IPS DF 6.9 (cell line): Measurements from ENCODE around the gene CWC27.

Experiments used
- DNase-seq: peaks from one replicate; pipeline ENCODE4 v3.0.0-alpha.2; 2013; ENCODE audit warnings: low read depth, low spot score
- H3K27ac ChIP-seq: one replicate; pipeline ENCODE4 v1.5.1; 2013; ENCODE audit warnings: low read length, control low read depth
- H3K27me3 ChIP-seq: 2 replicates; pipeline ENCODE4 v1.6.1; 2013; ENCODE audit warnings: mild to moderate bottlenecking, low read length; ENCODE audit not compliant: control insufficient read depth, insufficient read depth
- H3K36me3 ChIP-seq: 2 replicates; pipeline ENCODE4 v1.6.1; 2013; ENCODE audit warnings: low read length; ENCODE audit not compliant: control insufficient read depth, insufficient read depth
- H3K4me1 ChIP-seq: 2 replicates; pipeline ENCODE4 v1.6.1; 2013; ENCODE audit warnings: low read length; ENCODE audit not compliant: control insufficient read depth, insufficient read depth
- H3K4me3 ChIP-seq: 2 replicates; pipeline ENCODE4 v1.5.1; 2013; ENCODE audit warnings: mild to moderate bottlenecking, low read length
- H3K9me3 ChIP-seq: 2 replicates; pipeline ENCODE4 v1.6.1; 2013; ENCODE audit warnings: low read length, inconsistent platforms; ENCODE audit not compliant: control insufficient read depth, insufficient read depth
- WGBS: extraction: QIAGEN DNeasy Blood & Tissue Kit; methylation state at CpG from one replicate; pipeline ENCODE4 v1.1.7; 2013; ENCODE audit warnings: mixed read lengths, missing lambda C conversion rate; ENCODE audit not compliant: insufficient read length, insufficient coverage; 5-methylcytosine and 5-hydroxymethylcytosine counted together

The CWC27 gene

DNA sequence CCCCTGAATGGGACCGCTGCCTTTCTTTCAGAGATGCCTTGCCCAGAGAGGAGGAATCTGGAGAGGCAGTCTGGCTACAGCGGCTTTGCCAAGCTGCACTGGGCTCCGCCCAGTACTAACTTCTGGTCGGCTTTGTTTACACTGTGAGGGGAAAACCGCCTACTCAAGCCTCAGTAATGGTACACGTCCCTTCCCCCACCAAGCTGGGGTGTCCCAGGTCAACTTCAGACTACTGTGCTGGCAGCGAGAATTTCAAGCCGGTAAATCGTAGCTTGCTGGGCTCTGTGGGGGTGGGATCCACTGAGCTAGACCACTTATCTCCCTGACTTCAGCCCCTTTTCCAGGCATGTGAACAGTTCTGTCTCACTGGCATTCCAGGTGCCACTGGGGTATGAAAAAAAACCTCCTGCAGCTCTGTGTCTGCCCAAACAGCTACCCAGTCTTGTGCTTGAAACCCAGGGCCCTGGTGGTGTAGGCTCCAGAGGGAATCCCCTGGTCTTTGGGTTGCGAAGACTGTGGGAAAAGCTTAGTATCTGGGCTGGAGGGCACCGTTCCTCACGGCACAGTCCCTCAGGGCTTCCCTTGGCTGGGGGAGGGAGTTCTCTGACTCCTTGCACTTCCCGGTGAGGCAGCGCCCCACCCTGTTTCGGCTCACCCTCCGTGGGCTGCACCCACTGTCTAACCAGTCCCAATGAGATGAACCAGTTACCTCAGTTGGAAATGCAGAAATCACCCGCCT, 171.2 kb downstream of the CWC27 start:
- no peak overlapping the region for H3K4me3 ChIP-seq
- H3K27me3 ChIP-seq = no peaks in the 10 kb centered on the region
- no peaks in the 10 kb centered on the region for H3K36me3 ChIP-seq
- no peak for DNase-seq
- H3K27ac ChIP-seq = no peak overlapping the region
- H3K9me3 ChIP-seq = no peaks in the 10 kb centered on the region
- no CpG with 5 or more reads among the region's 17 CpGs for WGBS
- 0 out of 2 replicates have a peak, but pooled peaks cover 1% of the 10 kb centered on the region for H3K4me1 ChIP-seq

DNA sequence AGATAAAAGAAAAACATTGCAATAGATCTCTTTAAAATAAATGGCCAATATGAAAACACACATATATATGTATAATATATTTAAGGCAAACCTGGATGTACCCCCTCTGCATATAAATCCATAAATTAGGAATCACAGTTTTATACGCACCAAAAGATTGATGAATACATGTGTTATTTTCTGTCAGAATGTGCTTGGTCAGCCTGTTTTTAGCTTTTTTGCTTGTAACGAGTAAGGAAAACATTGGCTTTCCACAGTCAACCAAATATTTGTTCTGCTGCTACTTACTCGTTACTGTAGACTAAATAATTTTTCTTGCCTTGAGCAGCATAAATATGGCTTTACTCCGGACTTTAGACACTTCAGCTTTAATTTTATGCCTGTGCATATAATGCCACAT, 173.7 kb downstream of the CWC27 start:
- Histone ChIP-seq H3K9me3 (no peaks in the 10 kb centered on the region), H3K4me3 (no peak overlapping the region), H3K27ac (no peak overlapping the region), H3K36me3 (no peaks in the 10 kb centered on the region), H3K4me1 (0 out of 2 replicates have a peak, but pooled peaks cover 1% of the 10 kb centered on the region), H3K27me3 (no peaks in the 10 kb centered on the region)
- no peak for DNase-seq
- WGBS = no CpG with 5 or more reads among the region's 4 CpGs

DNA sequence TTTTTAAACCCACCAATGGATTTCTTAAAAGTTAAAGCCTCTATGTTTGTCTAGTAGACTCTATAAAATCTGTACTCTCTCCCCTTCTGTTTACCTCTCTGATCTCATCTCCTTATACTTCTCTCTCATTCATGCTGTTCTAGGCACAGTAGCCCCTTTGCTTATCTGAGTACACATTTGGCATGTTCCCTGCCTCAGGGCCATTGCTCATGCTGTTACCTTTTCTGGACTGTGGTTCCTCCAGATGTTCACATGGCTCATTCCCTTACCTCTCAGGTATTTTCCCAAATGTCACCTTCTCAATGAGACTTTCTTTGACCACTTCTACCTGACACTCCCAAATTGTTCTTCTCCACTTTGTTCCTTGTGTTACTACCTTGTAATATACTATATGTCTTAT, 176.1 kb downstream of the CWC27 start:
- Histone ChIP-seq H3K9me3 (no peaks in the 10 kb centered on the region), H3K4me1 (no peaks in the 10 kb centered on the region), H3K4me3 (no peak overlapping the region), H3K27me3 (no peaks in the 10 kb centered on the region), H3K36me3 (no peaks in the 10 kb centered on the region), H3K27ac (no peak overlapping the region)
- no peak for DNase-seq

DNA sequence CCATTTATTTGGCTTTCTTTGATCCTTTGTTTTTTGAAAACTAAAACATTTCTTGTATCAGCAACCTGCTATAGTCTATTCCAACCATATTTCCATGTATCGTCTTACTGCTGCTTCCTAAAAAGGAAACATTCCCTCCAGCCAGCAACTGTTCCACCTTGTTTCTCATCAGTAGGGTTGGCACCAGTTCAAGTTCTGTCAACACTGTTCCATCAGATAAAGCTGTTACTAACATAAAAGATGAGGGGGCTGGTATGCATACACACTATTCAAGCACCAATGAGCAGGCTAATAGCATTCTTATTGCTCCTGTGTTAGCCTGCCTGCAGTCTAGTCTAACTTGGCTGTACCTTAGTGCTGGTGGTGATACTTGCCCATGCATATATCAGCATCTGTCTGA, 178.3 kb downstream of the CWC27 start:
- H3K36me3 ChIP-seq = no peaks in the 10 kb centered on the region
- WGBS = no CpG with 5 or more reads among the region's 1 CpG
- DNase-seq = no peak

DNA sequence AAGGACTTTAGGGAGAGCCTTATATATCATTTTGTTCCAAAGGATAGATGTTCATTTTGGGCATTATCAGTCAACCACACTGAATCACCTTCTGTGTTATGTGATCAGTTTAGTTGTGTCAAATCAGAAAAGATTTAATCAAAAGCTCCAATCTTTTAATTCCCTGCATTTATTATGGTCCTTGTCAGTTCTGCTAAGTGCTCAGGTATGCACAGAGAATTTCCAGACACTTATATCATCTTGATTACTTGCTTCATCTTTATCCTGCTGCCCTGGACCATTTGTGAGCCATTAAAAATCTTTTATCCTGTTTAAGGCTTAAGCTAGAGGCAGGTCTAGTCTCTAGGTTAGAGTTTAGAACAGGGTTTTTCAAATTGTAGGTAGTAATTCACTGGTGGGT, 179.1 kb downstream of the CWC27 start:
- no peaks in the 10 kb centered on the region for H3K9me3 ChIP-seq
- H3K4me1 ChIP-seq = no peaks in the 10 kb centered on the region
- no peaks in the 10 kb centered on the region for H3K36me3 ChIP-seq
- no peak overlapping the region for H3K4me3 ChIP-seq
- H3K27me3 ChIP-seq = no peaks in the 10 kb centered on the region
- no peak overlapping the region for H3K27ac ChIP-seq
- no peak for DNase-seq

More for the DNA sequence above, 178.3 kb downstream of the CWC27 start:
- Histone ChIP-seq H3K27ac (no peak overlapping the region), H3K27me3 (no peaks in the 10 kb centered on the region), H3K4me3 (no peak overlapping the region), H3K4me1 (no peaks in the 10 kb centered on the region), H3K9me3 (no peaks in the 10 kb centered on the region)

DNA sequence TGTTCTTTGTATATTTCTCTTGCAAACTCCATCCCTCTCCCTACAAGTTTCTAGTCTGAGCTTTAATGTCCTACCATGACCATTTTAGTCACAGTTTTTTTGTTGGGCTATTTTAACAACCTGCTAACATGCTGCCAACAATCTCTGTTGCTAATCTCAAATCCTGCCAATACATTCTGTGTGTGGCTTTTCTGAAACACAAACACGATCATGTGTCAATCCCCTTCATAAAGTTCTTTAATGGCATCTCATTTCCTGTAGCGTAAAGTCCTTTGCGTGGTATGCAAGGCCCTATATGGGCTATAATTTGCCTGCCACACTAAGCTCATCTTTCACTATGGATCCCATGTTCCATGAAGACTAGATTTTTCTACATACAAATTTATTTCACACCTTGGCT, 180.6 kb downstream of the CWC27 start:
- Histone ChIP-seq H3K9me3 (no peaks in the 10 kb centered on the region), H3K27me3 (no peaks in the 10 kb centered on the region), H3K4me3 (no peak overlapping the region), H3K27ac (no peak overlapping the region), H3K4me1 (no peaks in the 10 kb centered on the region), H3K36me3 (no peaks in the 10 kb centered on the region)
- no CpG with 5 or more reads among the region's 3 CpGs for WGBS
- DNase-seq = no peak

DNA sequence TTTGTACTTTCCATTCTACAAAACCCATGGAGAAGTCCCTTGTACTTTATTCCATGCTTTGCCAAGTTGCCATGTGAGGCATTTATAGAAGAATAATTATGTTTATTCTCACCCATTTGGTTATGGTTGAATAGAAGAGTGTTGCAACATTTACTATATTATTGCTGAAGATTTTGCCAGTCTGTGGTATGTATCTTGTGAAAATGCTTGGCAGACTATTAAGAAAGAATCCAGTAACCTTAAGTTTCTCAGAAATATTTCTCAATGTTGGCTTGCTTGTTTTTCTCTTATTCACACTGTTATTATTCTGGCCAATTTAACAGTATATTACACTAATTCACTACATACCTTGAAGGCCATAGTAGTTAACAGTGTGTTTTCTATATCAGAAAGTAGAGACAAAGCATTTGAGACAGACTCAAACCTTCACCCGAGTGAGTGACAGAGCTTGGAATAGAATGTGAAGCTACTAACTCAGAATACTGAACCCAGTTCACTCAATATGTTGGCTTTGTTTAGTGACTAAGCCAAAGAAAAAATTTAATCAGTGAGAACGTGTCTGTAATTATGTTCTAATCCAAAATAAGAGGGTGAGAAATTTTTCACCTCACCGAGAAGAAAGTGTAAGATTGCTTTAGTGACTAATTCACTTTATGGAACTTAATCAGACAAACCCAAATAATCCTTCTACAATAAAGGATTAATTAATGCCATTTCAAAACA, 184.4 kb downstream of the CWC27 start:
- H3K4me1 ChIP-seq = no peaks in the 10 kb centered on the region
- no peaks in the 10 kb centered on the region for H3K36me3 ChIP-seq
- H3K27me3 ChIP-seq = no peaks in the 10 kb centered on the region
- DNase-seq = no peak
- no peaks in the 10 kb centered on the region for H3K9me3 ChIP-seq
- no CpG with 5 or more reads among the region's 3 CpGs for WGBS
- no peak overlapping the region for H3K4me3 ChIP-seq
- no peak overlapping the region for H3K27ac ChIP-seq

DNA sequence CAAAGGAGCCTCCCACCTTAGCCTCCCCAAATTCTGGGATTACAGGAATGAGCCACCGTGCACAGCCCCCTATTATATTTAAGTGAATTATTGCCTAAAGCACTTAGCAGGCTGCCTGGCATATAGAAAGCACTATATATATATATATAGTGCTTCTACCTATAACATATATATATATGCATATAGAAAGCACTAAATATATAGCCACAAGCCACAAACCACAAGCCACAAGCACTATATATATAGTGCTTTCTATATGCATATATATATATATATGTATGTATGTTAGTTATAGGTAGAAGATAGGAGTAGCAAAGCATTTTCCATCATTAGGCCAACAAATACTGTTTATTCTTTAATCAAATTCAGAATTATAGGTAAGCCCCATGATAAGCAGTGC, 185.8 kb downstream of the CWC27 start:
- no peak overlapping the region for H3K27ac ChIP-seq
- no peaks in the 10 kb centered on the region for H3K9me3 ChIP-seq
- no CpG with 5 or more reads among the region's 1 CpG for WGBS
- H3K4me1 ChIP-seq = no peaks in the 10 kb centered on the region
- DNase-seq = no peak
- no peaks in the 10 kb centered on the region for H3K36me3 ChIP-seq
- no peak overlapping the region for H3K4me3 ChIP-seq
- no peaks in the 10 kb centered on the region for H3K27me3 ChIP-seq

DNA sequence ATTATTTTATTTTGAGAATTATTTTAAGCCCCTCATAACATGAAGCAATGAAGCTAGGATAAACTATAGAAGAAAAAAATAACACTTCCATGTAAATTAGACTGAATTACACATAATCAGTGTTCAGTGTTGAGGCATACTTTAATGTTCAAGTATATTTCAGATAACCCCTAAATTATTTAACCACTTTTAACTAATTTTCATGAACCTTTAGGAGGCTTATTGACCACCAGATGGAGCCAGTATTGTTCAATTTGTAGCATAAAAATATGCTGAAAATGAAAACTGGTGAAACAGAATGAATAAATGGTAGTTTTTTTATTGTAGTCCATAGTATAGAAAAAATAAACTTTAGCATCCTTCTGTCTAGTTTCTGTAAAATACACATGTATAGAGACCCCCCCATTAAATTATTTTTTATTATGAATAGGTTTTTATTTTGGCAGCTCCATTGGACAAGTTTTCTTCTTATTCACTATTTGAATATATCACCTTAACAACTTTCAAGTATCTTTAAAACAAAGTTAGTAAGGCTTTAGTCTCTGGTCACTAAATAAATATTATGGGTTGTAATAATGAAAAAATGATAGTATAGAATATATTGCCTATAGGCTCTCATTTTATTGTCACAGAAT, 190.1 kb downstream of the CWC27 start:
- no peaks in the 10 kb centered on the region for H3K27me3 ChIP-seq
- no peaks in the 10 kb centered on the region for H3K36me3 ChIP-seq
- DNase-seq = no peak
- H3K4me1 ChIP-seq = no peaks in the 10 kb centered on the region
- no peaks in the 10 kb centered on the region for H3K9me3 ChIP-seq
- H3K4me3 ChIP-seq = no peak overlapping the region
- no peak overlapping the region for H3K27ac ChIP-seq

DNA sequence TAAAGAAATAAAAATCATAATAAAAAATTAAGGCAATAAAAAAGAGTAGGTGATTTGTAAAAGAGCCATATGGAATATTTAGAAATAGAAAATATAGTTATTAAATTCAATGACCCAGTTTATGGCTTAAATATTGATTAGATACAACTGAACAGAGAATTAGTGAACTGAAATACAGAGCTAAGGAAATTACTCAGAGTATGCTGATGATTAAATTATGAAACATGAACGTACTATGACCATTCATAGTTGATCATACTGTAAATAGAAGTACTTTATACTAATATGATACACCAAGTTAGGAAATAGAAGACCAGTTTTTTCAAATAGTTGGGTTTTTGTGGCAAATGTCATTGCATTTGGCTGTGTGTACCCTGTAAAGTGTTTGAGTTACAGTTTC, 194.5 kb downstream of the CWC27 start:
- H3K9me3 ChIP-seq = no peaks in the 10 kb centered on the region
- WGBS = no CpG with 5 or more reads among the region's 1 CpG
- H3K27ac ChIP-seq = no peak overlapping the region
- no peak overlapping the region for H3K4me3 ChIP-seq
- no peaks in the 10 kb centered on the region for H3K36me3 ChIP-seq
- H3K4me1 ChIP-seq = no peaks in the 10 kb centered on the region
- H3K27me3 ChIP-seq = no peaks in the 10 kb centered on the region
- DNase-seq = no peak
